SK-N-SH (cell line): Measurements from ENCODE around the gene SLC9C1. TPM values are rescaled to one million over a fixed set of nuclear protein-coding genes. Genes with fewer than 3 reads are reported as not detected.

Source experiments
- CTCF ChIA-PET: fragments of 300-600, 350-600 bp; formaldehyde crosslinking; extraction: SDS; loops from one replicate; lab custom pipeline; 2021; lab: Yijun Ruan, JAX
- POLR2A ChIA-PET: fragments of 350-600 bp; sonication (Branson Sonifier 250); formaldehyde crosslinking; extraction: SDS; loops from one replicate; lab custom pipeline; 2020; ENCODE audit warnings: antibody characterized with exemption, inconsistent platforms; lab: Yijun Ruan, JAX
- DNase-seq: peaks from one replicate; pipeline ENCODE4 v3.0.0; 2012
- H2AFZ ChIP-seq: fragments of 200-600 bp; sonication (generic); 2 replicates; pipeline ENCODE4 v1.8.1; 2016; ENCODE audit warnings: antibody characterized with exemption, mild to moderate bottlenecking, low read depth
- H3F3A ChIP-seq: fragments of 200-600 bp; sonication (generic); replicated peaks from 2 replicates; pipeline ENCODE3; 2016; ENCODE audit warnings: antibody characterized with exemption, mild to moderate bottlenecking; ENCODE audit not compliant: insufficient read depth
- H3K27ac ChIP-seq, 2 experiments: fragments of 200-500 bp in 1 of 2; fragments of 200-600 bp in 1 of 2; sonication (Bioruptor generic) in 1 of 2; sonication (generic), shearing (Covaris generic) in 1 of 2; 2 replicates each; pipeline versions ENCODE4 v1.5.1 to v1.6.1; 2014 to 2016; ENCODE audit warnings: low read depth in 2 of 2, inconsistent platforms in 1 of 2, low read length in 1 of 2, mild to moderate bottlenecking in 1 of 2, mixed read lengths in 1 of 2
- H3K27me3 ChIP-seq: fragments of 200-600 bp; sonication (generic), shearing (Covaris generic); 2 replicates; pipeline ENCODE4 v1.6.1; 2016; ENCODE audit warnings: mixed run types; ENCODE audit not compliant: insufficient read depth
- H3K36me3 ChIP-seq, 2 experiments: fragments of 200-500 bp in 1 of 2; fragments of 200-600 bp in 1 of 2; sonication (Bioruptor generic) in 1 of 2; sonication (generic) in 1 of 2; replicated peaks in 1 of 2; 2 replicates each; pipeline versions ENCODE3 to v1.5.1; 2014 to 2016; ENCODE audit warnings: low read length in 1 of 2, mild to moderate bottlenecking in 1 of 2; ENCODE audit not compliant: insufficient read depth in 2 of 2, control insufficient read depth in 1 of 2
- H3K4me1 ChIP-seq, 2 experiments: fragments of 200-500 bp in 1 of 2; fragments of 200-600 bp in 1 of 2; sonication (Bioruptor generic) in 1 of 2; sonication (generic), shearing (Covaris generic) in 1 of 2; 2 replicates each; pipeline versions ENCODE4 v1.5.1 to v1.6.1; 2014 to 2016; ENCODE audit warnings: low read depth in 1 of 2, low read length in 1 of 2, mixed run types in 1 of 2; ENCODE audit not compliant: insufficient read depth in 2 of 2, control insufficient read depth in 1 of 2
- H3K4me2 ChIP-seq: fragments of 200-600 bp; sonication (generic), shearing (Covaris generic); 2 replicates; pipeline ENCODE4 v1.6.1; 2017; ENCODE audit warnings: mixed run types
- H3K4me3 ChIP-seq, 2 experiments: fragments of 200-500 bp in 1 of 2; fragments of 200-600 bp in 1 of 2; sonication (Bioruptor generic) in 1 of 2; sonication (generic), shearing (Covaris generic) in 1 of 2; 2 replicates each; pipeline versions ENCODE4 v1.5.1 to v1.8.1; 2014 to 2016; ENCODE audit warnings: low read depth in 2 of 2, inconsistent platforms in 1 of 2, low read length in 1 of 2, mild to moderate bottlenecking in 1 of 2, mixed read lengths in 1 of 2, moderate library complexity in 1 of 2
- H3K79me2 ChIP-seq: fragments of 200-600 bp; sonication (generic); 2 replicates; pipeline ENCODE4 v1.8.1; 2017; ENCODE audit warnings: mild to moderate bottlenecking; ENCODE audit not compliant: insufficient read depth
- H3K9ac ChIP-seq: fragments of 200-600 bp; sonication (generic); 2 replicates; pipeline ENCODE4 v1.6.1; 2017; ENCODE audit warnings: mixed run types
- H3K9me2 ChIP-seq: fragments of 200-600 bp; sonication (generic); 2 replicates; pipeline ENCODE4 v1.6.1; 2017; ENCODE audit warnings: mixed run types
- H3K9me3 ChIP-seq: fragments of 200-600 bp; sonication (generic); 2 replicates; pipeline ENCODE4 v1.6.1; 2017; ENCODE audit warnings: mixed run types, mild to moderate bottlenecking, moderate library complexity
- H4K20me1 ChIP-seq: fragments of 200-600 bp; sonication (generic); 2 replicates; pipeline ENCODE4 v1.6.1; 2017; ENCODE audit warnings: mild to moderate bottlenecking, mixed run types; ENCODE audit not compliant: insufficient read depth
- EP300 ChIP-seq, 2 experiments: IDR thresholded peaks; 2 replicates each; pipeline versions ENCODE4 v1.4.0 to v1.6.1; 2012; ENCODE audit warnings: borderline replicate concordance in 1 of 2, low read depth in 1 of 2, low read length in 1 of 2
- EZH2phosphoT487 ChIP-seq: fragments of 200-600 bp; sonication (generic); IDR thresholded peaks from 2 replicates; pipeline ENCODE4 v1.6.1; 2017; ENCODE audit warnings: low read depth, mixed run types, mild to moderate bottlenecking, antibody characterized with exemption, moderate library complexity, borderline replicate concordance
- FOXJ3 ChIP-seq: sonication (generic); formaldehyde crosslinking; IDR thresholded peaks from 2 replicates; pipeline ENCODE4 v1.5.1; 2020; ENCODE audit warnings: mild to moderate bottlenecking, missing genetic modification reagents
- FOXM1 ChIP-seq: IDR thresholded peaks from 2 replicates; pipeline ENCODE4 v1.4.0; 2012; ENCODE audit warnings: low read depth, mild to moderate bottlenecking
- GABPA ChIP-seq: IDR thresholded peaks from 2 replicates; pipeline ENCODE4 v1.4.0; 2012; ENCODE audit warnings: low read depth, mild to moderate bottlenecking
- GATA2 ChIP-seq: sonication (generic); formaldehyde crosslinking; IDR thresholded peaks from 2 replicates; pipeline ENCODE4 v1.5.0; 2020; ENCODE audit warnings: mild to moderate bottlenecking, missing genetic modification reagents
- JUND ChIP-seq: IDR thresholded peaks from 2 replicates; pipeline ENCODE4 v1.4.0; 2012
- MXI1 ChIP-seq: IDR thresholded peaks from 2 replicates; pipeline ENCODE4 v1.6.1; 2012; ENCODE audit warnings: mild to moderate bottlenecking, low read depth, low read length, improper control_type of control experiment
- NFIC ChIP-seq: IDR thresholded peaks from 2 replicates; pipeline ENCODE4 v1.4.0; 2012; ENCODE audit warnings: borderline replicate concordance
- POLR2AphosphoS5 ChIP-seq: IDR thresholded peaks from 2 replicates; pipeline ENCODE4 v1.6.1; 2012; ENCODE audit warnings: low read depth, low read length
- RAD21 ChIP-seq: IDR thresholded peaks from 2 replicates; pipeline ENCODE4 v1.6.1; 2012; ENCODE audit warnings: mild to moderate bottlenecking, low read length
- RFX5 ChIP-seq: IDR thresholded peaks from 2 replicates; pipeline ENCODE4 v1.6.1; 2012; ENCODE audit warnings: mild to moderate bottlenecking, improper control_type of control experiment, low read length
- SIN3A ChIP-seq: IDR thresholded peaks from 2 replicates; pipeline ENCODE4 v1.6.1; 2012; ENCODE audit warnings: low read depth, mild to moderate bottlenecking, low read length, moderate library complexity, borderline replicate concordance
- SMC3 ChIP-seq: IDR thresholded peaks from 2 replicates; pipeline ENCODE4 v1.6.1; 2012; ENCODE audit warnings: low read depth, low read length, improper control_type of control experiment
- TAF1 ChIP-seq: IDR thresholded peaks from 2 replicates; pipeline ENCODE4 v1.6.1; 2012; ENCODE audit warnings: low read depth, mild to moderate bottlenecking, low read length, moderate library complexity, borderline replicate concordance
- TCF12 ChIP-seq: IDR thresholded peaks from 2 replicates; pipeline ENCODE4 v1.4.0; 2012
- TEAD4 ChIP-seq: IDR thresholded peaks from 2 replicates; pipeline ENCODE4 v1.4.0; 2012; ENCODE audit warnings: mild to moderate bottlenecking, borderline replicate concordance; ENCODE audit not compliant: insufficient read depth
- WGBS: methylation state at CpG from one replicate; pipeline ENCODE4 v1.1.6; 2017; ENCODE audit warnings: low lambda C conversion rate; 5-methylcytosine and 5-hydroxymethylcytosine counted together
- polyA plus RNA-seq, 3 experiments: library from polyadenylated mRNA; depleted of rRNA; stranded (reverse); fragments of >200 nt; gene quantifications; 2 replicates each; pipeline ENCODE4 v1.2.3, GENCODE V29; 2012
- TF ChIP-seq, protein P1 (sequence below): fragments of 150-350 bp; IDR thresholded peaks from 2 replicates; pipeline ENCODE4 v1.6.1; 2016; ENCODE audit warnings: mild to moderate bottlenecking, low read depth, low read length
- TF ChIP-seq, protein P2 (sequence below): IDR thresholded peaks from 2 replicates; pipeline ENCODE4 v1.4.0; 2012; ENCODE audit warnings: low read depth, borderline replicate concordance
- TF ChIP-seq, protein P3 (sequence below): IDR thresholded peaks from 2 replicates; pipeline ENCODE4 v1.4.0; 2012; ENCODE audit warnings: low read depth

SLC9C1 gene
- polyA plus RNA-seq, 1 of the 3 experiments (the other 2 are of a cell fraction) = not detected

DNA sequence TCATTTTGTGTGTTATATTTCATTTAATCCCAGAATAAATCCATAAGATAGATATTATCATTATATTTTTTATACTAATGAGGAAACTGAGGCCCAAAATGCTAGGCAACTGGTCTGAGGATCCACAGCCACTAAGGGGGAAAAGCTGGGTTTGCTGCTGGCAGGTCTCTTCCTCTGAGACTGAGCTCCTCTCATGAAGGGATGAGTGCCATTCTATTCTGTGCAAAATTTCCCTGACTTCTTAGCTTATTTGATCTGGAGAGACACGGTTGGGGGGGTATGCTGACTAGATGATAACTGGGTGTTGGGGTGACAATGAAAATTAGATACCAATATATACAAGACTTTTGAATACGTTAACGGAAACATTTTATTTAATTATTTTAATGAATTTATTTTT is 162.9 kb downstream of the SLC9C1 start:
- no peaks in the 10 kb centered on the region for H3K9me3 ChIP-seq
- H2AFZ ChIP-seq = no peak overlapping the region
- no peak overlapping the region for H3K9ac ChIP-seq
- 76% methylated on average over 3 of the region's 3 CpGs for WGBS
- no peak overlapping the region for H3K4me2 ChIP-seq
- POLR2A ChIA-PET = no interaction called here
- no peaks in the 10 kb centered on the region for H3F3A ChIP-seq
- TF ChIP-seq NFIC (no peak), TEAD4 (no peak), RAD21 (no peak), GABPA (no peak), SIN3A (no peak), POLR2AphosphoS5 (no peak), RFX5 (no peak), EZH2phosphoT487 (no peak)
- TF ChIP-seq, protein P1, sequence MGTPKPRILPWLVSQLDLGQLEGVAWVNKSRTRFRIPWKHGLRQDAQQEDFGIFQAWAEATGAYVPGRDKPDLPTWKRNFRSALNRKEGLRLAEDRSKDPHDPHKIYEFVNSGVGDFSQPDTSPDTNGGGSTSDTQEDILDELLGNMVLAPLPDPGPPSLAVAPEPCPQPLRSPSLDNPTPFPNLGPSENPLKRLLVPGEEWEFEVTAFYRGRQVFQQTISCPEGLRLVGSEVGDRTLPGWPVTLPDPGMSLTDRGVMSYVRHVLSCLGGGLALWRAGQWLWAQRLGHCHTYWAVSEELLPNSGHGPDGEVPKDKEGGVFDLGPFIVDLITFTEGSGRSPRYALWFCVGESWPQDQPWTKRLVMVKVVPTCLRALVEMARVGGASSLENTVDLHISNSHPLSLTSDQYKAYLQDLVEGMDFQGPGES = no peak
- no peaks in the 10 kb centered on the region for H3K9me2 ChIP-seq
- H4K20me1 ChIP-seq = no peaks in the 10 kb centered on the region
- H3K4me1 ChIP-seq = peaks cover 0 to 4% of the 10 kb centered on the region in 2 experiments; a peak in 2 of 4 replicates
- CTCF ChIA-PET = interaction anchor here (0.8 to 1.9 kb wide), 2 partner anchors 9 to 19 kb away, joined by 3 to 7 read pairs; no protein-coding TSS in a partner anchor
- H3K27ac ChIP-seq = no peak overlapping the region
- H3K27me3 ChIP-seq = no peaks in the 10 kb centered on the region
- H3K4me3 ChIP-seq = no peak overlapping the region
- DNase-seq = no peak
- peaks cover 0 to 4% of the 10 kb centered on the region in 2 experiments for H3K36me3 ChIP-seq
- no peaks in the 10 kb centered on the region for H3K79me2 ChIP-seq

DNA sequence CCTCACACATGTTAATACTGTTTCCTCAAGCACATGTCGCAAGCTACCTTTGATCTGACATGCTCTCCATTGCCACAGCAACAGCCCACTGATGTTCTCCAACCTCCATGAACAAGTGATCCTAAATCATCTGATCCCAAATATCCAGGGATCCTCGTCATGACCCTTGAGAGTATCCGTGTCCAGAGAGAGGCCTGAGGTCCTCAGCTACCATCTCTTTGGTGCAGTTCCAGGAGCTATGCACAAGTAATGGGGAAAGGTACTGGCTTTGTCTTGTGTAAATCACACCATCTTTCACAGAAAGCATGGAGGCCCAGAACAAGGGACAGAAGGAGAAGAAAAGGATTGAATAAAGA is 163.4 kb downstream of the SLC9C1 start:
- Histone ChIP-seq H3K79me2 (no peaks in the 10 kb centered on the region), H2AFZ (no peak overlapping the region), H3K9me3 (no peaks in the 10 kb centered on the region), H4K20me1 (no peaks in the 10 kb centered on the region), H3K4me1 (peaks cover 0 to 4% of the 10 kb centered on the region in 2 experiments; a peak in 2 of 4 replicates), H3F3A (no peaks in the 10 kb centered on the region), H3K9me2 (no peaks in the 10 kb centered on the region), H3K9ac (no peak overlapping the region), H3K36me3 (peaks cover 0 to 4% of the 10 kb centered on the region in 2 experiments), H3K4me2 (no peak overlapping the region)
- 80% methylated on average over 3 of the region's 3 CpGs for WGBS
- DNase-seq = no peak
- CTCF ChIA-PET = interaction anchor here (0.8 to 1.9 kb wide), 2 partner anchors 9 to 19 kb away, joined by 3 to 7 read pairs; no protein-coding TSS in a partner anchor
- POLR2A ChIA-PET = no interaction called here
- TF ChIP-seq EZH2phosphoT487 (no peak), TAF1 (no peak), TCF12 (no peak), FOXJ3 (CRISPR knock-in tag) (no peak), EP300 (IDR thresholded peaks at IDR 0.05; ENCODE audit: borderline replicate concordance in 1 of 2, low read depth in 1 of 2, low read length in 1 of 2) (no peak), GATA2 (CRISPR knock-in tag) (no peak), JUND (no peak), SMC3 (no peak), NFIC (no peak), FOXM1 (no peak), RAD21 (no peak), MXI1 (no peak)
- TF ChIP-seq, protein P1 = no peak
- TF ChIP-seq, protein P2, sequence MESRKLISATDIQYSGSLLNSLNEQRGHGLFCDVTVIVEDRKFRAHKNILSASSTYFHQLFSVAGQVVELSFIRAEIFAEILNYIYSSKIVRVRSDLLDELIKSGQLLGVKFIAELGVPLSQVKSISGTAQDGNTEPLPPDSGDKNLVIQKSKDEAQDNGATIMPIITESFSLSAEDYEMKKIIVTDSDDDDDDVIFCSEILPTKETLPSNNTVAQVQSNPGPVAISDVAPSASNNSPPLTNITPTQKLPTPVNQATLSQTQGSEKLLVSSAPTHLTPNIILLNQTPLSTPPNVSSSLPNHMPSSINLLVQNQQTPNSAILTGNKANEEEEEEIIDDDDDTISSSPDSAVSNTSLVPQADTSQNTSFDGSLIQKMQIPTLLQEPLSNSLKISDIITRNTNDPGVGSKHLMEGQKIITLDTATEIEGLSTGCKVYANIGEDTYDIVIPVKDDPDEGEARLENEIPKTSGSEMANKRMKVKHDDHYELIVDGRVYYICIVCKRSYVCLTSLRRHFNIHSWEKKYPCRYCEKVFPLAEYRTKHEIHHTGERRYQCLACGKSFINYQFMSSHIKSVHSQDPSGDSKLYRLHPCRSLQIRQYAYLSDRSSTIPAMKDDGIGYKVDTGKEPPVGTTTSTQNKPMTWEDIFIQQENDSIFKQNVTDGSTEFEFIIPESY = no peak
- TF ChIP-seq, protein P3, sequence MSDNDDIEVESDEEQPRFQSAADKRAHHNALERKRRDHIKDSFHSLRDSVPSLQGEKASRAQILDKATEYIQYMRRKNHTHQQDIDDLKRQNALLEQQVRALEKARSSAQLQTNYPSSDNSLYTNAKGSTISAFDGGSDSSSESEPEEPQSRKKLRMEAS = no peak
- TF ChIP-seq, all 33 proteins: peak for 0
- Histone ChIP-seq H3K27me3 (no peaks in the 10 kb centered on the region), H3K4me3 (no peak overlapping the region), H3K27ac (no peak overlapping the region)
